NCI-H2029 treated with DMSO at 0.1 percent for 48 hours (cell line): Measurements from ENCODE around the gene FAM170B.

Experiments
- DNase-seq: peaks from one replicate; lab custom pipeline; 2025; lab: John Stamatoyannopoulos, UW

Gene FAM170B

DNA sequence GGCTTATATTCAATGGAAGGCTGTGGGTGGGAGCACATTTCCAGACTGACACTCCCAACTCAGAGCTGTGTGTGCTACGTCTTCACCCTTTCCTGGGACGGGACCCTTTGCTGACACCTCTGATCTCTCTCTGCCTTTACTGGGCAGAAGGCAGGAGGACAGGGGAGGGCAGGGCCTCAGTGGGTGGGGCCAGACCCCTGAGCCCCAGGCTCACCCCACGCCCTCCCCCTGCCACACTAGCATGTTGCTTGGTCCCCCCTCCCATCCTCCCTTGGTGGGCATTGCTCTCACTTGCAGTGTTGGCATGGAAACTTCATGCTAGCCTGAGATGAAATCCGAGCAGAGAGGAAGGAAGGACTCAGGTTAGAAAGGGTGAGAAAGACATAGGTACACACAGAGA, 36.0 kb upstream of the FAM170B start:
- DNase-seq, result no peak

DNA sequence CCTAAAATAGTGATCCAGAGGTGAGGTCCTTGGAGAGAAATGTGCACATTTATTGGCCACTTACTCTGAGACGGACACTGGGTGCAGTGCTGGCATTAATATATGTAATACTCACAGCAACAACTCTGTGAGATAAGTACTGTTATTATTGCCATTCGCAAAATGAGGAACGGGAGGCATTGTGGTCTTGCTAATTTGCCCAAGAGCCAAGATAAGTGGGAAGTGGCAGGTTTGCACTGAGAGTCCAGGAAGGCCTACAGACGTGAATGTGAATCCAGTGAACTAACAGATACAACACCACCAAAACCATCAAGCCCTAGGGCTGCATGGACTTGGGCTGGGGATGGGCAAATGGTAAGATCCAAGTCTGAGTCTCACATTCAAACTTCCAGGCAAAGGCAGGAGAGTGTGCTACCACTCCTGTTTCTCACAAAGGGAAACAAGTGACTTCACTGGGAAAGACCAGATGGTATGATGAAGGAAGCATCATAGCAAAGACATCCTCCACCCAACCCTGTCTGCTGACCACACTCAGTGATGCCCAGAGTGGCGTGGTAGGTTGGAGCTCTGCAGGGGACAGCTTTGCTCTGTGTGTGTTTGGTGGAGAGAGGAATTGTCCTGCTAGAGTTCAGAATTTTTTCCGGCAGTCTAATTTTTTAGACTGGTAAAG, 35.1 kb upstream of the FAM170B start:
- DNase-seq, result no peak

DNA sequence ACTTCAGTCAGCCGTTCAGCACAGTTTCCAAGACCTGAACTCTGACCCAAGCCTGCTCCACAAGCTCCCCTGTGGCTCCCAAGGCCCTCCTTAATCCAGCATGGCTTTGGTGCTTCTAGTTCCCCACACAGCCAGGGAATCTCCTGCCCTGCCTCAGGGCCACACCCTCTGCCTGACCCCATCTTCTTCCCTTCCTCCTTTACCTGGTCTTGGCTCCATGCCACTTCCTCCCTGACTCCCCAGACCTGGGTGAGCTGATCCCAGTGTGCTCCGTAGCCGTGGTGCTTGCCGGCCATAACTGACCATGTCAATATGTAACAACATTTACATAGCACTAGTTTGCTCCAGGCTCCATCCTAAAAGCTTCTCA, 34.3 kb upstream of the FAM170B start:
- no peak for DNase-seq

DNA sequence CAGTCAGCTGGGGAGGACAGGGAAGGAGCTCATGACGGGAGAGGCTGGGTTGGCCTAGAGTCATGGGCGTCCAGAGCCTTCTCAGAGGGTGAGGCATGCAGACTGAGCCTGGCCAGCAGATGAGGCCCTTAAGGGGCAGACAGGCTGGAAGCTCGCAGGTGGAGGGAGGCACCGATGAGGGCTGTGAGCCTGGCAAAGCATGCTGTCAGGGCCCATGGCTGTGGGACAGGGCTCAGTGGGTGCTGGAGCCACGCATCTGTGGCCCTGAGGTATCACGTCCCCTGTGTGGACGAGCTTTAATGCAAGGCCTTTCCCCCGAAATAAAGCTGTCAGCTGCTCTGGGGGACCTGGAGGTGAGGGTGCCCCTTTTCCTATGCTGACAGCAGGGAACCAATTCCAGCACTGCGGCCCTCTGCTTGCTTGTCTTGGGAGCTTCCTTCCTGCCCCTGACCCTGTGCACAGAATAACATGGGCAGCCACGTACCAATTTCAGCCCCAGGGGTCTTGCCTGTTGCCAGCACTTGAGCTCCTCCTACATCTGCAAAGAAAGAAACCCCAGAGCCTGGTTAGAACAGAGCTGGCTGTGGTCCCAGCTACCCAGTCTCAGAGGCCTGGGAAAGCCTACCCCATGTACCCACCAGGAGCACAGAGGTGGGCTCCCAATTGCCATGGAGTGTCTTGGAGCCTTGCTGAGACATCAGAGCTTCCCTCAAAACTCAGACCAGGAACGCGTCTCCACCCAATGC, 33.8 kb upstream of the FAM170B start:
- DNase-seq, result no peak

DNA sequence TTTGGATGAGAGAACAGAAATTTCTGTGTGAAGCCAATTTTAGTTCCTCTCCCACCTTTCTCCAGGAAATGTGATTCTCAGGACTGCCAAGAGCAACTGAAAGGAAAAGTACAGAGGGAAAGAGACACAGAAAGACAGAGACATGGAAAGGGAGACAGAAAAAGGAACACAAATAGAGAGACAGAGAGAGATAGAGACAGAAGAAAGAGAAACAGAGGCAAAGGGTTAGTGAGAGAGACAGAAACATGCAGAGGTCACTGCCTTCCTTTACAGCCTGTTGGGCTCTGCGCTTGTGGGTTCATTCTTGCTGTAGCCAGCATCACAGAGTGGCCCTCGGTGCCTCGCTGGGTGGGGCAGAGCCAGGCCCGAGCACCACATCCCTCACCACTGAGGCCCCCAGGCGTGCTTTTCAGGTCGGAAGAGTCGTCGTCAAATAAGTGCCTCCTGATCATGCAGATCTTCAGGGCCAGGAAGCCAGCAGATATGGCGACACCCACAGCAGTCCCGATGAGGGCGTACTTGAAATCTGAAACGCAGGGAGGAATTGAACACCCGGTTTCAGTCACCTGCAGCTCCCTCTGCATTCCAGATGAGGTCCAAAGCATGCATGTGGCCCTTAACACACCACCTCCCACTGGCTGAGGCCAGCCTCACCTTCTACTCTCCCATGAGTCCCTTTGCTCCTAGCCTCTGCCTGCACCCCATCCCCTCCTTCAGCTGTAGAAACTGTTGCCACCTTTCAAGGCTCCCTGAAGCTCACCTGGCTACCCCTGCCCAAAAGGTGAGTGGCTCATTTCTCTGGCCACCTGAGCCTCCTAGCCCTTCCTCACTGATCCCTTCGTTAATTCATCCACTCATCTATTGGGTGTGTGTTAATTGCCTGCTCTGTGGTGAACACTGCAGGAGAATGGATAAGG, 32.9 kb upstream of the FAM170B start:
- DNase-seq, result no peak

DNA sequence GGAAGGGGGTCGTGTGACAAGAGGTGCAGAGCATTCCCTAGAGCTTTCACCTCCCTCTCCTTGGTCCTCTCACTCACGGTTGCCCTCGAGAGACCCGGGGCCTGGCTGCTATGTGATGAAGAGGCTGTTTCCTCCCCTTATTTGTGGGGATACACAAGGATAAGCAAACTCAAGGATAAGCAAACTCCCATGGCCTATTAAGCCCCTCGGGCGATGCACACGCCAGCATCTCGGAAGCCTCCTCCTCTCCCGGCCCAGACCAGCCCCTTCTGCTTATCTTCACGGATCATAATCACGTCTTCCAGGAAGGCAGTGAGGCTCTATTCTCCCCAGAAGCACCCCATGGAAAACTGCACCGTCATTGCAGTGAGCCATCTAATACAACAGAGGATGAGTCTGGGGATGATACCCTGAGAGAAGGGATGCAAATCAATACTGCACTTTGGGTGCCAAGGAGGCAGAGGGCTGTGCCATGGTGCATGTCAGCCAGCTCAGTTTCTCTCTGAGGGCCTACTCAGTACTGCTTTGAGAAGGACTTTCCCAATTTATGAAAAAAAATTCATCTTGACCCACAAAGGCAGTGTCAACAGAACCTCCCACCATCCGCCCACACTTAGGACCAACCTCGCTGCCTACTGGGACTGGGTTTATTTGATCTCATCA, 32.1 kb upstream of the FAM170B start:
- no peak for DNase-seq

DNA sequence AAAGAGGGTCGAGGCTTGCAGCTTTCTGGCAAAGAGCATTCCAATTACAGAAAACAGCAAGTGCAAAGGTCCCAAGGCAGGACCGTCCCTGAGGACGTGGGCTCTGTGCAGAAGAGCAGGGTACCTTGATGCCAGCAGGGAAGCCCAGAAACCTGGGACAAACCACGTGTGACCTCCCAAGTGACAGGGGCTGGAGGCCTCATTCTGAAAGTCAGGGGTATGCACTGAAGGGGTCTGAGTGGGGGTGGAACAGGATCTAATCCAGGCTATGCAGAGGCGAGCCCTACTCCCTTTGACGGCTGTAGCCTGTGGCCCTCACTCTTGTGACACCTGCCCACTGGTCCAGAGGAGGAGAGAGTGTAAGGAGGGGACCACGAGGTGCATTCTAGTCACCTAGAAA, 31.4 kb upstream of the FAM170B start:
- no peak for DNase-seq

DNA sequence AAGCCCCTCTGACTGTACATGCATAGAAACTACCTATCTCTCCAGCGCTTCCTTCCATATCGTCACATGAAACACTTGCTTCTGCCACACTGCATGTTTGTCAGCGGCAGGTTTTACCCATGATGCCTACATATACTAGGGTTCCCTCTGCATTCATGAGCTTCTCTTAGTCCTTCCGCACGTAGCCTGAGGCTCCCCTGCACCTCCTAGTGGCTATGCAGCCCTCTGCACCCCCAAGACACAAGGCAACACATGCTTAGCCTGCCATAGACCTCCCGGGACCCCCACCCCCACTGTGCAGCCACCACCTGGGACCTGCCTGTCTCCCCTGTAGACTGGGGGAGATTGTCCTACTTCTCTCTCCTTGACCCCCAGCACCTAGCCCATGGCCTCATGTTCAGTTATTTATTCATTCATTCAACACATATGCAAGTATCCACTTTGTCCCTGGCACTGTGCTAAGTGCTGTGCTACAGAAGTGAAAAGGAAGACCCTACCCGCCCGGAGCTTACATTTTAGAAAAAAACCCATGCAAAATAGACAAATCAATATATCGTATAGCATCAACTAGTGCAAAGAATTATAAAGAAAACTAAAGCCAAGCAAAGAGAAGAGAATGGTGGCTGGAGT, 30.9 kb upstream of the FAM170B start:
- no peak for DNase-seq

GRCh38 chr10:49163741-49164140, 29.9 kb upstream of the FAM170B start:
- no peak for DNase-seq

- DNase-seq, result no peak
Observed at GRCh38 chr10:49162761-49163310, 29.0 kb upstream of the FAM170B start.

GRCh38 chr10:49162063-49162462, 28.2 kb upstream of the FAM170B start:
- no peak for DNase-seq

GRCh38 chr10:49161411-49161997, 27.7 kb upstream of the FAM170B start:
- DNase-seq, result no peak

- DNase-seq, result no peak
Observed at GRCh38 chr10:49160814-49161213, 27.0 kb upstream of the FAM170B start.

GRCh38 chr10:49160110-49160509, 26.3 kb upstream of the FAM170B start:
- DNase-seq, result no peak

DNA sequence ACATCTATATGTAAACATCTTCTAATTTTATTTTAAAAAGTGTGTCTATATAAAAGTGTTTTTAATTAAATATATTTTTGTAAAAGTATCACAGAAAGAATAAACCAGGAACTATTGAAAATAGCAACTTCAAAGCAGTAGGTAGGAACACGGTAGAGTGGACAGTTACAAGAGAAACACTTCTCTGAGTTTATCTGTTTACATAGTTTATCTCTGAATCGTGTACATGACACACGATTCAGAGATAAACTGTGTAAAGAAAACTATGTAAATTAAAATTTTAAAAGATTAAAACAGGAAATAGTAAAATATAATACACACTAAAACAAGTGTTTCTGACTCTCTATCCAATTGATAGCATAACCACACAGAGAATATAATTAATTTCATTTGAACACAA, 25.1 kb upstream of the FAM170B start:
- DNase-seq, result no peak

DNA sequence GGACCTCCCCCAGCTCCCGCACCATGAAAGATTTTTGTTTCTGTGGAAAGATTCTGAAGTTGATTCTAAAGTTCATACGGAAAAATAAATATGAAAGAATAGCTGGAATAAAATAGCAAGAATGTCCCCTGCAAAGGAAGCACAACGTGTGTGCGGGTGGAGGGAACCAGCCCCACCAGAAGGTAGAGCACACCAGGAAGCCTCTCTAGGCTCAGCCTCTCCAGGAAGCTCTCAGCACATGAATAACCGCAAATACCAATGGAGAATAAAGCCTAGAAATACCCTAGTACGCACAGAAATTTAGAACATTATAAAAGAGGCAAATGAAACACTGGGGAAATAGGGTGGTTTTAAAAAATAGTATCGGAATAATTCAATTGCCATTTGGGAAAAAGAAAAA, 24.6 kb upstream of the FAM170B start:
- no peak for DNase-seq

- DNase-seq, result no peak
Observed at GRCh38 chr10:49157229-49157628, 23.4 kb upstream of the FAM170B start.

- DNase-seq, result no peak
Observed at GRCh38 chr10:49154641-49155040, 20.8 kb upstream of the FAM170B start.

DNA sequence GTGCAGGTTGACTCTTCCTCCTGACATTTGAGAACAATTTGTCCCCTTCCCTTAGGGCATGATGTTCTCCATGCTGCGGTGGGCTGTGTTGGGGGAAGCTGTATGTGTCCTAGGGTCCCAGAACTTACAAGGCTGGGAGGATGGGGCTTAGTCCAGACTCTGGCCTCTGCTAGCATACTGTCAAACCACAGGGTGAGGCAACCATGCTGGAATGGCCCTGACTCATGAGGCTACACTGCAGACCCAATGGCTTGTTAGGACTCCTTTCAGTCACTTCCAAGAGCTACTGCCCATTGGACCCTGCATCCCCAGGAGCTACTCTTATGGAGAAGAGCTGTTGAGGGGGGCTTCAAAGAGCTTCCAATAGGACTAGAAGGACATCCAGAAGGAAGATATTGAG, 20.1 kb upstream of the FAM170B start:
- DNase-seq, result no peak

- no peak for DNase-seq
Observed at GRCh38 chr10:49153115-49153514, 19.3 kb upstream of the FAM170B start.

- DNase-seq, result no peak
Observed at GRCh38 chr10:49152663-49153062, 18.8 kb upstream of the FAM170B start.
